Measurements from ENCODE around the gene KIF21A.

GRCh38 chr12:39451977-39452376 is 9.1 kb upstream of the KIF21A start:
- no peak for TF ChIP-seq CTCF (IDR thresholded peaks at IDR 0.05)
- TF ChIP-seq POLR2A (IDR thresholded peaks at IDR 0.05), result no peak
